Raji (cell line): ENCODE results near the gene ZNF100.

Source experiments
- POLR2A ChIP-seq: IDR thresholded peaks from 2 replicates; pipeline ENCODE4 v1.6.1; 2011; ENCODE audit warnings: low read depth, low read length, control low read depth; ENCODE audit not compliant: insufficient read depth

ZNF100 gene

GRCh38 chr19:21699197-21699596, 68.2 kb downstream of the ZNF100 start:
- no peak for TF ChIP-seq POLR2A

DNA sequence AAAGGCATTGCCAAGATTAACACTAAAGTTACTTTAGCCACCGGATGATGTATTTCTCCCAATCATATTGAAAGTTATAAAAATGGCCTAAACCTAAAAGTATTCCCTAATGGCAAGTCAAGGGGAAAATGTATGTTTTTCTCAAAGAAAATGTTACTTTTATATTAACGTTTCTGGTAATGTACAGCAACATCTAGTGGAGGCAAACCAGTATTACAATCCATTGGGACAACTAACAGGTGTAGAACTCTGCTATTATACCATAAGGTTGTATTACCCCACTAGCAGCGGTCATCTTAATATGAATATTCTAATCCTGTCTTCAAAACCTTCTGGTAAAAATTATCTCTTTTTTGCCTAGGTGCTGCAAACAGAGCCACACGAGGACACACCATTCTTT, 69.2 kb downstream of the ZNF100 start:
- TF ChIP-seq POLR2A: no peak

DNA sequence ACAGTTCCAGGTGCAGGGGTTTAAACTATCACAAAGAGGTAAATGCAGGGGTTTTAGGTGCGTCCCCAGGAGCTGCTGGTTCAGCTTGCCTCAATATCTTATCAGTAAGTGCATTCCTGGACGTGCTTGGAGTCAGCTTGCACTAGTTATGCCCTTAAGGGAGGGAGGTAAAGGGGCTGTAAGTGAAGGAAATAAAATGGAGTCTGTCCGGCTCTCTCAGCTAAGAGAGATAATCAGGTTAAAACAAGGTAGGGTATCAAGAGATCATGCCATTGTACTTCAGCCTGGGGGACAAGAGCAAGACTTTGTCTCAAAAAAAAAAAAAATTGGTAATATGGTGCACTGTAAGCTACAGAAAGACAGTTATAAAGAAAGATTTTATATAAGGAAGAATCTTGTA, 69.7 kb downstream of the ZNF100 start:
- no peak for TF ChIP-seq POLR2A

GRCh38 chr19:21694171-21694906, 73.0 kb downstream of the ZNF100 start:
- TF ChIP-seq POLR2A: no peak

DNA sequence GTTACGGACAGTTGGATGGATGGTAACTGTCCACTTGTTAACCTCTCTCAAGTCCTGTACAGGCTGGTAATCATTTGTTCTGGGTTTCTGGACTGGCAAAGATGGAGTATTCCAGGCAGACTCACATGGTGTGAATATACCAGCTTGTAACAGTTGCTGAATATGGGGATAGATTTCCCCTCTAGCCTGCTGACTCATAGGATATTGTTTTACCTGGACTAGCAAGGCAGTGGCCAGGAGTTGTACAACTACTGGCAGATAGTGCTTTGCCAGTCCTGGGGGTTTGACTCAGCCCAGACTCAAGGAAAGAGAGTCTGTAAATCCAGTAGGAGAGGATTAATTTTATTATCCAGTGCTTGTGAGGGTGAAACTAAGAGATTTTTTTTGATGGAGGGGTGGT, 74.0 kb downstream of the ZNF100 start:
- TF ChIP-seq POLR2A: no peak

DNA sequence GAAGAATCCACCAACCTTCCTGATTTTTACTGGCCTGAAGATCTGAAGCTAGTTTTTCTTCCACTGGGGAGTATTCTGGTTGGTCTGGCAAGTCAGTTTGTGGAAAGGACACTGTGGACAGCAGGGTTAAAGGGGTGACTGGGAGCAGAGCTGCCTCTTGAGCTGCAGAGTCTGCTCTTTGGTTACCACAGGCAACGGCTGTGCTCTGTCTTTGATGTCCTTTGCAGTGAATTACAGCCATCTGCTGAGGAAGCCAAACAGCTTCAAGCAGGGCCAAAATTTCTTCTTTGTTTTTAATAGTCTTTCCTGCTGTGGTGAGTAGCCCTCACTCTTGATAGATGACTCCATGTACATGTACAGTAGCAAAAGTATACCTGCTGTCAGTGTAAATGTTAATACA, 75.7 kb downstream of the ZNF100 start:
- TF ChIP-seq POLR2A: no peak

DNA sequence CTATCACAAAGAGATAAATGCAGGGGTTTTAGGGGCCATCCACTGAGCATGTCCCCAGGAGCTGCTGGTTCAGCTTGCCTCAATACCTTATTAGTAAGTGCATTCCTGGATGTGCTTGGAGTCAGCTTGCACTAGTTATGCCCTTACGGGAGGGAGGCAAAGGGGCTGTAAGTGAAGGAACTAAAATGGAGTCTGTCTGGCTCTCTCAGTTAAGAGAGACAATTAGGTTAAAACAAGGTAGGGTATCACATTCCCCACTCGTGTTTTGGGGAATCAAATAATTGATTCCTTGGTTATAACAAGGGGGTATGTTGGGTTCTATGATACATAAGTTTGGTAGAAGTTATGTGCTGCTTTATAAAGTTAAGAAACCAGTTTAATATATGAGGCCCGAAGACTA, 78.9 kb downstream of the ZNF100 start:
- TF ChIP-seq POLR2A: no peak

GRCh38 chr19:21680671-21681070, 86.7 kb downstream of the ZNF100 start:
- no peak for TF ChIP-seq POLR2A

DNA sequence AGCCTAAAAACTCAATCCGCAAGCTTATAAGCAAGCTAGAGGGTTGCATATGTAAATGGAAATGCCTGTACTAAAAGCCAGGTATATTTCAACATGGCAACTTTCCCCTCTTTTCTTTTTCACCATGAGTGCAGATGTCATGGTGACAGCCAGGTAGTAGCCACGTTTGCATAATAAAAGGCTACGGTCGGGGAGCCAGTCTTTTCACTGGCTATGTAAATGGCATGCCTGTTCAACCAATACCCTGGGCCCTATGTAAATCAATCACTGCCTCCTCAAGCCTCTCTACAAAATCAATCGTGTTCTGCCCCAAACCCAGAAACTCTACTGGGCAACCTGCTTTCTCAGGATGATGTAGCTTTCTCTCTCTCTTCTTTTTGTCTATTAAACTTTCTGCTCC, 87.4 kb downstream of the ZNF100 start:
- TF ChIP-seq POLR2A: no peak

DNA sequence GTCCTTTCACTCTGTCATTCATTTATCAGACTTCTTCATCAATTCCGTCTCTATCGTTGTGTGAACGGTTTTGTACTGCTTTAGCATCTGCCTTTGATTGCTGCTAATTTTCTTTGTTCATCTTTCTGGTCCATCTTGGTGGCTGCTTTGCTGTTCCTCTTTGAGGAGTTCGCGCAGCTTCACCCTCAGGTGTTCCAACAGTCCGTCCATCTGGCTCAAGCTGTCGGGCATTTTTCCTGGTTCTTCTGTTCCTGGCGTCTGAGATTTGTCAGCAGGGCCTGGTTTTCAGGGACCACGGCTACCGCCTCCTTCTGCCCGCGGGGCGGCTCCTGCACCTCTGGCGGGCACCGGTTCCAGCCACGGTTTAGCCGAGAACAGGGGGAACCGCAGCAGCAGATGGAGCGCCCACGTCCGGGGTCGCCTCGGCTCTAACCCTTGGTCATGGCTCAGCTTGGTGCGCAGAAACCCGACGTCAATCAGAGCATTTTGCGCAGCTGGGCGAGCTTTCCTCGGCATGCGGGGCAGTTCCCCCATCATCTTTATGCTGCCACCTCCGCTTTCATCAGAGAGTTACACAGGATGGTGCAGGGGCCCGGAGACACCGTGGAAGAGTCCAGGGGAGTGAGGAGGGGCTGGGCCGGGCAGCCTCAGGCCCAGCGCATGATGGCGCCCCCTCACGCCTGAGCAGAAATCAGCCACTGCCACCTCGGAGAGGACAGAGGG, 89.5 kb downstream of the ZNF100 start:
- TF ChIP-seq POLR2A: no peak

GRCh38 chr19:21674454-21674853, 92.9 kb downstream of the ZNF100 start:
- no peak for TF ChIP-seq POLR2A
